Smooth muscle cell of trachea (primary cell): Measurements from ENCODE around the gene PCDHGA11. TPM values are rescaled to one million over a fixed set of nuclear protein-coding genes. Genes with fewer than 3 reads are reported as not detected.

Experiments used
- total RNA-seq: library from RNA; depleted of rRNA; stranded (reverse); fragments of >200 nt; gene quantifications from 2 replicates; pipeline ENCODE4 v1.2.1, GENCODE V29; 2014

PCDHGA11 gene
- 23.0 and 26.9 TPM in 2 replicates for total RNA-seq

DNA sequence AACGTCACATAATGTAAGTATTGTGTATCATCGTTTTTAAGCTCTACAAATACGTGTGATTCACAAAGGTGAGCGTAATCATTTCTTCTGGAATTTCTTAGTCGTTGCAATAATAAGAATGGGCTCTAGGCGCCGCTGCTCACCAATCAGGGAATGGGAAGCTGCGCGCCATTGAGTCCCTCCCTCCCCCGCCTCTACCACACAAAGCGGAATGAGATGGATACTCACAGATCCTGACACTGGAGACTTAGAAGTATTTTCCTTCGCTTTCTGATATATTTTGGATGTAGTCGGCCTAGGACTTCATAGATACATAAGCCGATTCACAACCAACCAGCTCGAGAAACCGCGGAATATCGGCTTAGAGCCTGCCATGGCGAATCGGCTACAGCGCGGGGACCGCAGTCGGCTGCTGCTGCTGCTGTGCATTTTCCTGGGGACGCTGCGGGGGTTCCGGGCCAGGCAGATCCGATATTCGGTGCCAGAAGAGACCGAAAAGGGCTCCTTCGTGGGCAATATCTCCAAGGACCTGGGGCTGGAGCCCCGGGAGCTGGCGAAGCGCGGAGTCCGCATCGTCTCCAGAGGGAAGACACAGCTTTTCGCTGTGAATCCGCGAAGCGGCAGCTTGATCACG lies at the start of gene PCDHGA11:
TSS of gene PCDHGA11 (plus strand) at position 197 of the 634 bp plus-strand sequence. CDS start at position 374, 177 bp downstream.

DNA sequence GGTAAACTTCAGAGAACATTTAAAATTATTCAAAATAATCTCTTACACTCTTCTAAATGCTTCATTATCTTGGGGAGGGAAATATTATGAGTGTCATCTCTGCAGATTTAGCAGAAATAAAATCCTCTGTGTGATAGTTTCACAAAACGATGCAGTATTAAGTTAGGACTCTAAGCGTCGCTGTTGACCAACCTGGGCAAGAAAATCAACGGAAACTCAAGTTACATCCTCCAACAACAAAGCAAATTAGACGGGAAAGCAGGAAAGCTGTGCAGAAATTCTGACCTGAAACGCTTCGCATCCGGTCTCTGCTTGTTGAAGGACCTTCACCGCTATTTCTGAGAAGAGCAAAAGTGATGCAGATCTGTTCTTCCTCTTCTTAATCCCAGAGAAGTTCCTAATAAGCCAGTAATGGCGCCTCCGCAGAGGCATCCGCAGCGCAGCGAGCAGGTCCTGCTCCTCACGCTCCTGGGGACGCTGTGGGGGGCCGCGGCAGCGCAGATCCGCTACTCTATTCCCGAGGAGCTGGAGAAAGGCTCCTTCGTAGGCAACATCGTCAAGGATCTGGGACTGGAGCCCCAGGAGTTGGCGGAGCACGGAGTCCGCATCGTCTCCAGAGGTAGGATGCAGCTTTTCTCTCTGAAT lies 47.1 kb upstream of the PCDHGA11 start, which contains the start of gene PCDHGA6:
TSS of gene PCDHGA6 (plus strand) at position 219 of the 645 bp plus-strand sequence. CDS start at position 412, 193 bp downstream.

DNA sequence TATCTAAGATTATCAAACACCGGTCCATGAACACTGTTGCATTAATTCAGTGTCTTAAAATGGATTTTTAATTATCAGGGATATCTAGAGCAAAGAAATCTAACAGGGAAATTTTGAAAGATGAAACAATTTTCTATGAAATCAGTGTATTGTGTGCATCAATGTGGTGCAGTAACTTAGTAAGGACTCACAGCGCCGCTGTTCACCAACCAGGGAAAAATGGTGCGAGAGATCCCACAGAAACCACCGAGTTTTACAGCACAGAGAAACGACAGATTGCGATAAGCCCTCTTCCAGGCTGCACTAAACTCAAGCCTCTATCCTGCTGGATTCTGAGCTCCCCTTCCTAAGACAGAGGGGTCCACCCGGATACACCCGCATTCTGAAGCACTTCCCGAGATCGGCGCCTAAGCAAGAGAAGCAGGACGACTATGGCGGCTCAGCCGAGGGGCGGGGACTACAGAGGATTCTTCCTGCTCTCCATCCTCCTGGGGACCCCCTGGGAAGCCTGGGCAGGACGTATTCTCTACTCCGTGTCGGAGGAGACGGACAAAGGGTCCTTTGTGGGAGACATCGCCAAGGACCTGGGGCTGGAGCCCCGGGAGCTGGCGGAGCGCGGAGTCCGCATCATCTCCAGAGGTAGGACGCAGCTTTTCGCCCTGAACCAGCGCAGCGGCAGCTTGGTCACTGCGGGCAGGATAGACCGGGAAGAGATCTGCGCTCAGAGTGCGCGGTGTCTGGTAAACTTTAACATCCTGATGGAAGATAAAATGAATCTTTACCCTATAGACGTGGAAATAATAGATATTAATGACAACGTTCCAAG lies 38.2 kb upstream of the PCDHGA11 start, which contains the start of gene PCDHGA7:
TSS of gene PCDHGA7 (plus strand) at position 274 of the 826 bp plus-strand sequence. CDS start at position 432, 158 bp downstream.

DNA sequence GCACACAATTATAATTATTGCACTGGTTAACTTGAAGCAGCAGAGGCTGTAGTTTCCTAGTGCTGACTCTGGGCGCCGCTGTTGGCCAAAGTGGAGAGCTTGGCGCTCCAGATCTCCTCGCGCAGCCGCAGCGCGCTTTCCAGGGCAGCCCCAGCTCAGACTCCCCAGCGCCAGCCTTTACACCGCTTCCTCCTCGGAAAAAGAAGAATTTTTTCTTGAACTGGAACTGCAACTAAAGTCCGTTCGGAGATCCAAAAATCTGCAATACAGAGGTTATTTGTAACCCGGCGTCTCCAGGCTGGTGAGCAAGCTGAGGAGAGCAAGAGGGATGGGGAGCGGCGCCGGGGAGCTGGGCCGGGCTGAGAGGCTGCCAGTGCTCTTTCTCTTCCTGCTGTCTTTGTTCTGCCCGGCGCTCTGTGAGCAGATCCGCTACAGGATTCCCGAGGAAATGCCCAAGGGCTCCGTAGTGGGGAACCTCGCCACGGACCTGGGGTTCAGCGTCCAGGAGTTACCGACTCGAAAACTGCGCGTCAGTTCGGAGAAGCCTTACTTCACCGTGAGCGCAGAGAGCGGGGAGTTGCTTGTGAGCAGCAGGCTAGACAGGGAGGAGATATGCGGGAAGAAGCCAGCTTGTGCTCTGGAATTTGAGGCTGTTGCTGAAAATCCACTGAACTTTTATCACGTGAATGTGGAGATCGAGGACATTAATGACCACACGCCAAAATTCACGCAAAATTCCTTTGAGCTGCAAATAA lies 33.1 kb upstream of the PCDHGA11 start, which contains the start of gene PCDHGB4:
TSS of gene PCDHGB4 (plus strand) at position 142 of the 755 bp plus-strand sequence. CDS start at position 329, 187 bp downstream.

GRCh38 chr5:141392429-141393198 lies 28.2 kb upstream of the PCDHGA11 start, which contains the start of gene PCDHGA8:
Gene PCDHGA8, plus strand, starts transcription at chr5:141392633. Its CDS starts 181 bp downstream, at chr5:141392814.

DNA sequence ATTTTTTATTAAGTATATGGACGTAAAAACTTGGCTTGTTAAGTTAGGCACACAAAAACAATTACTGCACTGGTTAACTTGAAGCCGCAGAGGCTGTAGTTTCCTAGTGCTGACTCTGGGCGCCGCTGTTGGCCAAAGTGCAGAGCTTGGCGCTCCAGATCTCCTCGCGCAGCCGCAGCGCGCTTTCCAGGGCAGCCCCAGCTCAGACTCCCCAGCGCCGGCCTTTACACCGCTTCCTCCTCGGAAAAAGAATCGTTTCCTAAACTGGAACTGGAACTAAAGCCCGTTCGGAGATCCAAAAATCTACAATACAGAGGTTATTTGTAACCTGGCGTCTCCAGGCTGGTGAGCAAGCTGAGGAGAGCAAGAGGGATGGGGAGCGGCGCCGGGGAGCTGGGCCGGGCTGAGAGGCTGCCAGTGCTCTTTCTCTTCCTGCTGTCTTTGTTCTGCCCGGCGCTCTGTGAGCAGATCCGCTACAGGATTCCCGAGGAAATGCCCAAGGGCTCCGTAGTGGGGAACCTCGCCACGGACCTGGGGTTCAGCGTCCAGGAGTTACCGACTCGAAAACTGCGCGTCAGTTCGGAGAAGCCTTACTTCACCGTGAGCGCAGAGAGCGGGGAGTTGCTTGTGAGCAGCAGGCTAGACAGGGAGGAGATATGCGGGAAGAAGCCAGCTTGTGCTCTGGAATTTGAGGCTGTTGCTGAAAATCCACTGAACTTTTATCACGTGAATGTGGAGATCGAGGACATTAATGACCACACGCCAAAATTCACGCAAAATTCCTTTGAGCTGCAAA lies 22.9 kb upstream of the PCDHGA11 start, which contains the start of gene PCDHGB5:
TSS of gene PCDHGB5 (plus strand) at position 192 of the 796 bp plus-strand sequence. CDS start at position 373, 181 bp downstream.

GRCh38 chr5:141402553-141403243 lies 18.2 kb upstream of the PCDHGA11 start, which contains the start of gene PCDHGA9:
Gene PCDHGA9, plus strand, starts transcription at chr5:141402778. Its CDS starts 175 bp downstream, at chr5:141402953.

GRCh38 chr5:141407790-141408505 lies 12.9 kb upstream of the PCDHGA11 start, which contains the start of gene PCDHGB6:
Gene PCDHGB6, plus strand, starts transcription at chr5:141408021. Its CDS starts 182 bp downstream, at chr5:141408203.

DNA sequence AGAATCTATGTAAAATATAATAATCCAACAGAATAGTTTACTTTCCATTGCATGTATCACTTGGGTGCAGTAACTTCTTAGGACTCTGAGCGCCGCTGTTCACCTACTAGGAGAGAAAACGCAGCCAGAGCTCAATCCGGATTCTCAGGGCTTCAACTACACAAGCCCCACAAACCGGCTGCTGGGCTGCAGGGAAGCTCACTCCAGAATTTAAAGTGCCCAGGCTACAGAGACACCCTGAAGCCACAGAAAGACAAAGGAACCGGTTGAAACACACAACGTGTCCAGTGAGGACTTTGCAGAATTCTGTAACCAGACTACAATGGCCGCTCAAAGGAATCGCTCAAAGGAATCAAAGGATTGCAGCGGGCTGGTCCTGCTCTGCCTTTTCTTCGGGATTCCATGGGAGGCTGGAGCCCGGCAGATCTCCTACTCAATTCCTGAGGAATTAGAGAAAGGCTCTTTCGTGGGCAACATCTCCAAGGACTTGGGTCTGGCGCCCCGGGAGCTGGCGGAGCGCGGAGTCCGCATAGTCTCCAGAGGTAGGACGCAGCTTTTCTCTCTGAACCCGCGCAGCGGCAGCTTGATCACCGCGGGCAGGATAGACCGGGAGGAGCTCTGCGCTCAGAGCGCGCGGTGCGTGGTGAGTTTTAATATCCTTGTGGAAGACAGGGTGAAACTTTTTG lies 7.9 kb upstream of the PCDHGA11 start, which contains the start of gene PCDHGA10:
TSS of gene PCDHGA10 (plus strand) at position 134 of the 686 bp plus-strand sequence. CDS start at position 323, 189 bp downstream.

DNA sequence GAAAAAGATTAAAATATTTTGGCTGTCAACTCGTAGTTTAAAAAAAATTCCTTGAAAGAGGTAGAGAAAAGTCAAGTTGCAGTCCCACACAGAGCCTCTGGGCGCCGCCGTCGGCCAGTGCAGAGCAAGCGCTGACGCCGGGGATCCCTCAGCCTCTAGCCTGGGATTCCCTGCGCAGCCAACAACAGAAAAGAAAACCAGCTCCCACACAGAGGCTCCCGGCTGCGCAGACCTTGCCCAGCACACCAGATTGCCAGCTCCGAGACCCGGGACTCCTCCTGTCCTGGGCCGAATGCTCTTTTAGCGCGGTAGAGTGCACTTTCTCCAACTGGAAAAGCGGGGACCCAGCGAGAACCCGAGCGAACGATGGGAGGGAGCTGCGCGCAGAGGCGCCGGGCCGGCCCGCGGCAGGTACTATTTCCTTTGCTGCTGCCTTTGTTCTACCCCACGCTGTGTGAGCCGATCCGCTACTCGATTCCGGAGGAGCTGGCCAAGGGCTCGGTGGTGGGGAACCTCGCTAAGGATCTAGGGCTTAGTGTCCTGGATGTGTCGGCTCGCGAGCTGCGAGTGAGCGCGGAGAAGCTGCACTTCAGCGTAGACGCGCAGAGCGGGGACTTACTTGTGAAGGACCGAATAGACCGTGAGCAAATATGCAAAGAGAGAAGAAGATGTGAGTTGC lies 3.2 kb upstream of the PCDHGA11 start, which contains the start of gene PCDHGB7:
TSS of gene PCDHGB7 (plus strand) at position 184 of the 679 bp plus-strand sequence. CDS start at position 367, 183 bp downstream.

GRCh38 chr5:141430332-141431113 lies 9.7 kb downstream of the PCDHGA11 start, which contains the start of gene PCDHGA12:
Gene PCDHGA12, plus strand, starts transcription at chr5:141430507. Its CDS starts 253 bp downstream, at chr5:141430760.

Other genes starting within 250 kb of the PCDHGA11 start
- under 0.01 and 0.66 TPM in 2 replicates for gene PCDHB7, start 248.4 kb upstream of the PCDHGA11 start, total RNA-seq
- 0.50 TPM in 1 of 2 replicates, not detected in the other for gene PCDHB8, start 243.3 kb upstream of the PCDHGA11 start, total RNA-seq
- 0.15 and 0.50 TPM in 2 replicates for gene PCDHB16, start 238.7 kb upstream of the PCDHGA11 start, total RNA-seq
- under 0.01 and 0.17 TPM in 2 replicates for gene PCDHB9, start 233.9 kb upstream of the PCDHGA11 start, total RNA-seq
- 0.15 and 0.66 TPM in 2 replicates for gene PCDHB10, start 228.7 kb upstream of the PCDHGA11 start, total RNA-seq
- 0.50 TPM in 1 of 2 replicates, not detected in the other for gene PCDHB11, start 221.4 kb upstream of the PCDHGA11 start, total RNA-seq
- gene PCDHB12, start 212.3 kb upstream of the PCDHGA11 start, total RNA-seq, result 0.15 and 0.33 TPM in 2 replicates
- under 0.01 and 1.3 TPM in 2 replicates for gene PCDHB13, start 207.1 kb upstream of the PCDHGA11 start, total RNA-seq
- gene PCDHB14, start 197.7 kb upstream of the PCDHGA11 start, total RNA-seq, result 0.15 and 1.2 TPM in 2 replicates
- gene PCDHB15, start 175.7 kb upstream of the PCDHGA11 start, total RNA-seq, result under 0.01 and 0.66 TPM in 2 replicates
- gene SLC25A2, start 117.0 kb upstream of the PCDHGA11 start, total RNA-seq, result 0.50 and 1.0 TPM in 2 replicates
- 70.8 and 74.8 TPM in 2 replicates for gene TAF7, start 100.3 kb upstream of the PCDHGA11 start, total RNA-seq
- 1.3 and 2.3 TPM in 2 replicates for gene PCDHGA1, start 90.5 kb upstream of the PCDHGA11 start, total RNA-seq
- gene PCDHGA2, start 82.3 kb upstream of the PCDHGA11 start, total RNA-seq, result 3.3 and 6.6 TPM in 2 replicates
- 1.3 and 2.6 TPM in 2 replicates for gene PCDHGA3, start 77.2 kb upstream of the PCDHGA11 start, total RNA-seq
- gene PCDHGB1, start 71.0 kb upstream of the PCDHGA11 start, total RNA-seq, result 4.4 and 4.5 TPM in 2 replicates
- 8.9 and 11.1 TPM in 2 replicates for gene PCDHGA4, start 66.0 kb upstream of the PCDHGA11 start, total RNA-seq
- 5.1 TPM in 2 replicates for gene PCDHGB2, start 61.1 kb upstream of the PCDHGA11 start, total RNA-seq
- 2.8 and 3.5 TPM in 2 replicates for gene PCDHGA5, start 56.9 kb upstream of the PCDHGA11 start, total RNA-seq
- 7.1 and 9.4 TPM in 2 replicates for gene PCDHGB3, start 50.8 kb upstream of the PCDHGA11 start, total RNA-seq
- 4.8 and 6.3 TPM in 2 replicates for gene PCDHGA6, start 47.2 kb upstream of the PCDHGA11 start, total RNA-seq
- gene PCDHGA7, start 38.3 kb upstream of the PCDHGA11 start, total RNA-seq, result 5.4 and 8.4 TPM in 2 replicates
- gene PCDHGB4, start 33.4 kb upstream of the PCDHGA11 start, total RNA-seq, result 21.5 and 38.4 TPM in 2 replicates
- 3.9 and 5.6 TPM in 2 replicates for gene PCDHGA8, start 28.4 kb upstream of the PCDHGA11 start, total RNA-seq
- gene PCDHGB5, start 23.1 kb upstream of the PCDHGA11 start, total RNA-seq, result 27.9 and 40.4 TPM in 2 replicates
- 7.4 and 8.0 TPM in 2 replicates for gene PCDHGA9, start 18.3 kb upstream of the PCDHGA11 start, total RNA-seq
- gene PCDHGB6, start 13.0 kb upstream of the PCDHGA11 start, total RNA-seq, result 5.1 and 6.5 TPM in 2 replicates
- gene PCDHGA10, start 8.1 kb upstream of the PCDHGA11 start, total RNA-seq, result 13.8 and 14.7 TPM in 2 replicates
- 15.7 and 16.4 TPM in 2 replicates for gene PCDHGB7, start 3.4 kb upstream of the PCDHGA11 start, total RNA-seq
- 26.0 and 35.4 TPM in 2 replicates for gene PCDHGA12, start 9.5 kb downstream of the PCDHGA11 start, total RNA-seq
- gene PCDHGC3, start 54.9 kb downstream of the PCDHGA11 start, total RNA-seq, result 94.1 and 137 TPM in 2 replicates
- 4.5 and 6.0 TPM in 2 replicates for gene PCDHGC4, start 64.0 kb downstream of the PCDHGA11 start, total RNA-seq
- gene PCDHGC5, start 68.0 kb downstream of the PCDHGA11 start, total RNA-seq, result 7.9 and 8.1 TPM in 2 replicates
- gene DIAPH1, start 197.9 kb downstream of the PCDHGA11 start, total RNA-seq, result 22.0 and 46.4 TPM in 2 replicates
- 63.0 and 67.6 TPM in 2 replicates for gene HDAC3, start 215.8 kb downstream of the PCDHGA11 start, total RNA-seq
- 2.2 and 2.3 TPM in 2 replicates for gene RELL2, start 215.9 kb downstream of the PCDHGA11 start, total RNA-seq
- gene FCHSD1, start 230.4 kb downstream of the PCDHGA11 start, total RNA-seq, result 39.9 and 46.5 TPM in 2 replicates